HG03378 (cell line): Measurements from ENCODE around the gene SLC24A3.
"Not testable (repeated sequence)": the region's sequence is repeated elsewhere in the genome, so short reads cannot be mapped to it uniquely, and the experiment has no call there.

Experiments
- ATAC-seq: cut with Tn5 transposase; IDR thresholded peaks from one replicate; pipeline ENCODE4 v1.9.1; 2021; ENCODE audit warnings: mild to moderate bottlenecking, moderate library complexity; ENCODE audit not compliant: unreplicated experiment

Gene SLC24A3

GRCh38 chr20:19727251-19727847 lies 514.9 kb downstream of the SLC24A3 start:
- no peak for ATAC-seq

- no peak for ATAC-seq
Observed at GRCh38 chr20:19729672-19730071, 517.2 kb downstream of the SLC24A3 start.

DNA sequence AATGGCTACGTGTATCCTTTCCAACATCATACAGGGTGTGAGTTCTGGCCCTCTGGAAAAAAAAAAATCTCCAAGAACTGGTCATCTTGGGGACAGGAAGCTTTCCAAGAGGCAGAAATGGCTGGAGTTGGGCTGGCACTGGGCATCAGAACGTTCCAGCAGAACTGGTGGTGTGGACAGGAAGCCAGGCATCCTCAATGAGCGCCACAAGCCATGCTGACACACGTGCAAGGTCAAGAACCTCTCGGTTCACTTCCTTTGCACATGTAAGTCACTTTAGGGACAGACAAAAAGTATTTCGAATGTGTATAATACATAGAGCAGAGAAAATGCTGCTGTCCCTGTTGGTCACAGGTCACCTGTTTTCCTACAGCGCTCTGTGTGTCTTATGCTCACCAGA lies 518.3 kb downstream of the SLC24A3 start:
- ATAC-seq = no peak

- ATAC-seq = no peak
Observed at GRCh38 chr20:19734811-19735210, 522.4 kb downstream of the SLC24A3 start.

GRCh38 chr20:19735446-19735845 lies 523.0 kb downstream of the SLC24A3 start:
- peak; percentile 56 for ATAC-seq

GRCh38 chr20:19737025-19737424 lies 524.6 kb downstream of the SLC24A3 start:
- ATAC-seq = no peak

GRCh38 chr20:19738951-19739350 lies 526.5 kb downstream of the SLC24A3 start:
- no peak for ATAC-seq

GRCh38 chr20:19739351-19739750 lies 526.9 kb downstream of the SLC24A3 start:
- ATAC-seq = no peak

DNA sequence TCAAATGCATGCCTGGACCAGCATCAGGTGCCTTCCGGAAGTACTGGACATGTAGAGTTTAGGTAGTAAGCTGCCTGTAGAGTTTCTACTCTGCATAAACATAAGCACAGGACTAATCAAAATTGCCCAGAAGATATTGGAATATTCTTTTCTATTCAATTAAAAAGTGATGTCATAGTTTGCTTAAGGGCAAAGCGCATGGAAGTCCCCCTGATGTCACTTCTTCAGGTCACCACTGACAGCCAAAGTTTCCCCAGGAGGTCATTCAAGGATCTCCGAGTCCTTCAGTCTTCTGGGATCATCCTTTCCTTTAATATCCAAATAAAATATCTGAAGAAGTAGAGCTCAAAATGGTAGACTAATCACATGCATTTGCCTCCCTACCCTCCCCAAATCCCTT lies 528.1 kb downstream of the SLC24A3 start:
- ATAC-seq = no peak

DNA sequence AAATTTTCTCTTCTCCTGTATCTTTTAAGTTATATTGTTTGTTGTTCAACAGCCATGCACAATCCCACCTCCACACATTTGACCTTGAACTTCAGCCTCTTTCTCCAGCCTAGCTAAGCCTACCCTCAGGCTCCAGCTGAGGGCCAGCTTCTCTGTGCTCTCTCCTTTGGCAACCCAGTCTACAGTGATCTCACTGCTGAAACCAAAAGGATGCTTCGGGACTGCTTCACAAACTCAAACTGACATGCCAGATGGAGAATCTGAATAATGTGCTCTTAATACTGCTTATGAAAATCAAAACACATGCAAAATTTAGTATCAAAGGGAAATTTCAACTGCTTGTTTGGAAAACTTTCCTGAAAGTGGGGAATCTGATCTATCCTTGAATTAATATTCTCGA lies 529.5 kb downstream of the SLC24A3 start:
- no peak for ATAC-seq

DNA sequence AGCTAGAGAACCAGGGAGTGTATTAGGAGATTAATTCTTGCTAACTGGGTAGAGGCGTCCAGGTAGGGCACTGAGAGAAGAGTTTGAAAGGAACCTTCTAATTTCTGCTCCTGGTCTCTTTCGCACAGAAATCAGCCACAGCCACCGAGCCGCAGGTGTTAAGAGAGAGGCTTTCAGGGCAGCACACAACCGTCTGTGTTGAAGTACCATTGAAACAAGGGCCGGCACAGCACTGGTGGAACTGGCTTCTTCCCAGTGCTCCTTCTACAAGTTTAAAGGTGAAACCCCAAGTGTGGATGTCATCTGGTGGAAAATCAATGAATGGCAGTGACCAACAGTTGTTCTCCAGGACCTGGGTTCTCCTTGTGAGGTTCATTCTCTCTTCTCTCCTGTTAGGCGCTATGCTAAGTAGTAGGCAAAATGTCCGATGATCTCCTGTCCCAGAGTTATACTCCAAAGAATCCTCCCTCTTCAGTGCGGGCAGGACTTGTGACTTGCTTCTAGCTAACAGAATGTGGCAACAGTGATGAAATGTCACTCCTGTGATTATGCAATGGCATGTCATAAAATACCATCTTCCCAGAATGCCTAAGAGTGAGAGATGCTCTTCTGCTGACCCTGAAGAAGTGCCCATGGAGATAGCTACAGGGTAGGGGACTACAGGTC lies 530.7 kb downstream of the SLC24A3 start:
- ATAC-seq = no peak

GRCh38 chr20:19743640-19743995 lies 531.2 kb downstream of the SLC24A3 start:
- ATAC-seq = no peak

- no peak for ATAC-seq
Observed at GRCh38 chr20:19745106-19745505, 532.7 kb downstream of the SLC24A3 start.

DNA sequence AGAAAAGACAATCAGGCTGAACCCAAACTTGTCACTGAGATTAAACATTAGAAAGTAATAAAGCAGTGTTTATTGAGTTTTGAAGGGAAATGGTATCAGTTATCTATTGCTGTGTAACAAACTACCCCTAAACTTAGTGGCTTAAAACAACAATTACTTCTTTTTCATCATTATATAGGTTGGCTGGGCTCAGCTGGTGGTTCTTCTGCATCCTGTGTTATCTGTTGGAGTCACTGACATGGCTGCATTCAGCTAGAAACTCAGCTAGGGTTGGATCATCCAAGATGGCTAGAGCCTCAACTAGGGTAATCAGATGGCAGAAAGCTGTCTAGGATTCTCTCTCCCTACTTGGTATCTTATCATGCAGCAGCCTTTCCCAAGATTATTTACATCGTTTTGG lies 533.1 kb downstream of the SLC24A3 start:
- ATAC-seq = no peak

DNA sequence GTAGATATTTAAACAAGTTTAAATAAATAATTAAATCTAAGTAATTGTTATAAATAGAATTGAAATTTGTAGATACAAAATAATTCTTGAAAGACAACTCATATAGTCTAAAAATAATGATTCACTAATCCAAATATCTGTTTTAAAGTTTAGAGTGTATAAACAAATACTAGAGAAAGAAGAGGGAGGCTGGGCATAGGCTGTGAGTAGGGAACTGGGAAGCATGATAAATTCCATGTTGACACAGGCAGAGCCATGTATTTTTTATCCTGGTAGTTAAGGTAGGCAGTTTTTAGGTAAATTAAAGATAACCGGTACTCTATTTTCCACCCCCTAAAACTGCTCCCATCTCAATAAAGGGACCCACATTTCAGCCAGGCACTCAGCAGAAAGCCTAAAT lies 534.0 kb downstream of the SLC24A3 start:
- ATAC-seq = no peak

DNA sequence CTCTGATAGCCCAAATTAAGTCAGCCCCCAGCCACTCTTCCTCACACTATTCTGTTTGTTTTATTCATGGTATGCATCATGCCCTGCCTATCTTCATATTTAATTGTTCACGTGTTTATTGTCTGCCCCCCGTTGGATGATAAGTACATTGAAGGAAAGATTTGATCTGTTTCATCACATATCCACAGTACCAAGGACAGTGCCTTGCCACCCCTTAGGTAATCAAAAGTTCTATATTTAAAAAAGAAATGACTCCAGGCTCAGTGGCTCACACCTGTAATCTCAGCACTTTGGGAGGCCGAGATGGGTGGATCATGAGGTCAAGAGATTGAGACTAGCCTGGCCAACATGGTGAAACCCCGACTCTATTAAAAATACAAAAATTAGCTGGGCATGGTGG lies 535.5 kb downstream of the SLC24A3 start:
- ATAC-seq = no peak

DNA sequence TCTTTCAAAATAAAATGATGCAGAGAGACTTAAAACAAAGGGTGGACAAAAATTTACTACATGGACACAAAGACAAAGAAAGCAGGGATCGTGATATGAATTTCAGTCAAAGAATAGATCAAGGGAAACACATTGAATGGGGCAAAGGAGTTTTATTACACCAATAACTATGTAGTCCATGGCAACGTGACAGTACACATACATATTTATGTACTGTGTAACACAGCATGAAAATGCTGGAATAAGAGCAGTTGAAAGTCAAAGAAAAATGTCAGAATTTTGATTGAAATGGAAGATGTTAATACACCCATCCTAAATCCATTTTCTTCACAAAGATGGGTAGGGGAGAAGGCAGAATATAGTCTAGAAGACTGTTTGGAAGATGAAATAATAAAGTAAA lies 536.2 kb downstream of the SLC24A3 start:
- ATAC-seq = no peak

GRCh38 chr20:19749618-19750071 lies 537.2 kb downstream of the SLC24A3 start:
- no peak for ATAC-seq

GRCh38 chr20:19750101-19750606 lies 537.7 kb downstream of the SLC24A3 start:
- no peak for ATAC-seq

GRCh38 chr20:19750907-19751636 lies 538.6 kb downstream of the SLC24A3 start:
- no peak for ATAC-seq

DNA sequence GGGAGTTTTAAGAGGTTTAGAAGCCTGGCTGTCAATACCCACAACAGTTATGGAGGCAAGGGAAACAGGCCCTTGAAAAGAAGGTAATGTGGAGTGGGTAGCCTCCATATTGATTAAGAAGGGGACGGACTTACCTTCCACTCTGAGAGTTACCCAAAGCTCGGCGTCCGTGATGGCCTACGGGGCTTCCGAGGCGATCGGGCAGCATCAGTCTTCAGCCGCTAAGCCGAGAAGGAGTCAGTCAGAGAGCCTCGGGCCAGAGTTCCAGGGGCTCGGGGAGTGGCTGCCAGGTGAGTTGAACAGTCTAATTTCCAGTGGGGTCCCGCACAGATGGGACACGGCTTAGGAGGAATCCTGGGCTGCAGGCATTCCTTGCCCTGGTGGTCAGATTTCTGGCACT lies 541.8 kb downstream of the SLC24A3 start:
- not testable (repeated sequence) for ATAC-seq
